ENCODE data around the gene PARP12.

Gene PARP12

DNA sequence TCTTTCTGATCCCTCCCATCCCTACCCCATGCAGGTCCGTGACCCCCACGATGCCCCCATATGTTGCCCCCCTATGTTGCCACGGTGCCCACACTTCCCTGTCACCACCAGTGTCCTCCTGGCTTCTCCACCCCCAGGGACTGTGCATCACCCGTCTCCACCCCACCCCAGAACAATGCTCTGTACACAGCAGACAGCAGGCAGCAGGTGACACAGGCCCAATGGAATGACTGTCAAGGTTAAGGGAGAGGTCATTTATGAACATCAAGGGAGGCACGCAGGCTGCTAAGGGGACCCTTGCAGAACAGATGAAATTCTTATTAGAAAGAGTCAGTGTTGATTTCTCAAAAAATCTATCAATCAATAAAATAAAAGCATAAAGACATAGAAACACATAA is 71.5 kb downstream of the PARP12 start:
- no peak for DNase-seq (ENCODE audit: low spot score)

GRCh38 chr7:139990571-139991268 is 72.0 kb downstream of the PARP12 start:
- DNase-seq (ENCODE audit: low spot score) = no peak

- DNase-seq (ENCODE audit: low spot score) = no peak
Measured at GRCh38 chr7:139990142-139990535, 72.6 kb downstream of the PARP12 start.

DNA sequence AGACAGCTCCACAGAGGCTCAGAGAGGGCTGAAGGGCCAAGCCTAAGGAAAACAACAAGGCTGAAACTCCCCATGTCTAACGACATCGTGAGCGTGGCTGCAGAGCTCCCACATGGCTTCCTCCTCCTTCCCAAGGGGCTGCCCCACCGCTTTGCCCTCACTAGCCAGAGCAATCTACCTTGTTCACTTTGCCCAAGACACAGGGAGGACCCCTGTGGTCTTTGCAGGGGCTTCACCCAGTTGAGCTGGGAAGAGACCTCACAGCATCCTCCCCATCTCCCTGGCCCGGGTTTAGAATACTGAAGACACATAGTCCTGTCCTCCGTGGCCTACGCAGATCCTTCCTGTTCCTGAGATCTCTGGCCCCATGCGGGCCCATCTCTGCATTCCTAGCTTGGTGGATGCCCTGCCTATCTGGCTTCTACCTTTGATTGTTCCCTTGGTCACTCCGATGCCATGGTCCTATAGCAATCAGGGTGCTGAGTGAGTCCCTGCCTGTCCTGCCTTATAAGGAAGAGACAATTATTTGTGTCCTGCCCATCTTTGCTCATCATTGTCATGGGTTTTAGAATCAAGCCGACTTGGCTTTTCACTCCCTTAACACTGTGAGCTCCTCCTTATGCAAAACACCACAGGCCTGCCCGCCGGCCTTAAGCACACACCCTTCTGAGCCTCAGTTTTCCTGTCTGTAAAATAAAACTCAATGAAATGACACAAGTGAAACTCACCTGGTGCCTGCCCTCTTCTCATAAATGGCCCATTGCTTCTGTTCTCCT is 73.2 kb downstream of the PARP12 start:
- no peak for DNase-seq (ENCODE audit: low spot score)

GRCh38 chr7:139987691-139988516 is 74.8 kb downstream of the PARP12 start:
- no peak for DNase-seq (ENCODE audit: low spot score)

DNA sequence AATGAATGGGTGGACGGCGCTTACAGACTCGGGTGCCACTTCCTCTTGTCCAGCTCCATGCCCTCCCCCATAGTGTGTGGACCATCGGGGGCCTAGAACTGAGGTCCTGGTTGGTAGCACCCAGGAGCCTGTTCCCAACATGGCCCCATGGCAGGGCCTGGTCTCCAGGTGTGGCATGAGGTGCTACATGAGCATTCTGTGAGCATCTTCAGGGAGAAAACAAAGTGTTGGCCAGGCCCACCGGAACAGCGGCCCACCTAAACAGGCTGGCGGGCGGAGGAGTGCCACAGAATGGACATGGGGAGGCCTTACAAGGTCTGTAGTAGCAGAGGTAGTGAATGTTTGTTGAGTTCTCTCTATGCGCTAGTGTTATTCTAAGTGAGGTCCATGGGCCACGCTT is 76.9 kb downstream of the PARP12 start:
- DNase-seq (ENCODE audit: low spot score) = no peak

GRCh38 chr7:139984642-139985539 is 77.9 kb downstream of the PARP12 start:
- DNase-seq (ENCODE audit: low spot score) = no peak

DNA sequence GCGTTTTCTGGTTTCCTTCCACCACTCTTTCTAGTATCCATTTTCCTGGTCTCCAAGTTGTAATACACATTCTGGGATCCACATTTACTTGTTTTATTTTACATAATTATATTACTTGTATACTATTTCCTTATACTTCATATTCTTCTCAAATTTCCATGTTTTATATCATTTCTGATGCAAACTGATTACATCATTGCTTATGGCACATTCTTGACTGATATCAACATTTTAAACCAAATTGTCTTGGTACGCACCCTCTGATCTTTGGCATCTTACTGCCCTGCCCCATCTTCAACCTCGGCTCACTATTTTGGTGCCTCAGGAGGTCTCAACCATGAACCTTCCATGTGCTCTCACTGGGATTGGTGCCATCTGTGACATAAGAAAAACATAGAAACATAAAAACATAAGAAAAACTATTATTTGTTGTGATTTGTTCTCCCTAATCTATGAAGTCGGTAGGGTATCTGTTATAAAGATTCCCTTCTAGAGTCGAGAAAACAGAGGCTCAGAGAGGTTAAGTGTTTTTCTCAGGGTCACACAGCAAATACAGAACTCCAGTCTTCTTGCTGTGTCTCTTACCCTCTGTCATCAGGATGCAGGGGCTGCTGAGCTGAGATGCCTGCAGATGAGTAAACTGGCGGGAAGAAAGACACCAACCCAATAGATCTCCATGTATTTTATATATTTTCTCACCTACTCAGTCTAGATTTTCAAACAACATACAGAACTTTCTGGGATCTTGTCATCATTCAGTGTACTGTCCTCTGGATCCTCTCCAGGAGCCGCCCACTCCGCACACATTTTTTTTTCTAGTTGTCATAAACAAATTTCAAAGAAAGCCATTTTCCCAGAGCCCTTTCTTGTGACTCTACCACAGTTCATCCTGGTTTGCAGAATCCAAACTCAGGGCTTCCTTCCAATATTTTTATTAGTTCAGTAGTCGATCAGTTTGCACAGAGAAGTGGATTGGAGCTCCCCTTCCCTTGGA is 79.5 kb downstream of the PARP12 start:
- no peak for DNase-seq (ENCODE audit: low spot score)

DNA sequence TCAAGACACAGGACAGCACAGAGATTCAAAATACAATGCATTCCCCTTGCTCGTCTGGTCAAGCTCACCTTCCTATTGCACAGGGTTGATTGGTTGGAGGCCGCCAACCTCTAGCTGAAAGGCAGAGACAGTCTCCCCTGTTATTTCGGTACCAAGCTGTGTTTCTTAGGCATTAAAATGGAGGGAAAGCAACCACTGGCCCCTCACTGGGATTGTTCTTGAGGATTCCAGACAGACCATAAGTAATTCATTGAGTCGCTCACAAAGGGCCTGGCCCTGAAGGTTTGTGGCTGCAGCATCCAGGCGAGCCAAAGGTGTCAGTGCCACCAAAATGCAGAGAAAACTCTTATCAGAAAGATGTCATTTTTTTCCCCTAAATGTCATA is 81.2 kb downstream of the PARP12 start:
- no peak for DNase-seq (ENCODE audit: low spot score)

DNA sequence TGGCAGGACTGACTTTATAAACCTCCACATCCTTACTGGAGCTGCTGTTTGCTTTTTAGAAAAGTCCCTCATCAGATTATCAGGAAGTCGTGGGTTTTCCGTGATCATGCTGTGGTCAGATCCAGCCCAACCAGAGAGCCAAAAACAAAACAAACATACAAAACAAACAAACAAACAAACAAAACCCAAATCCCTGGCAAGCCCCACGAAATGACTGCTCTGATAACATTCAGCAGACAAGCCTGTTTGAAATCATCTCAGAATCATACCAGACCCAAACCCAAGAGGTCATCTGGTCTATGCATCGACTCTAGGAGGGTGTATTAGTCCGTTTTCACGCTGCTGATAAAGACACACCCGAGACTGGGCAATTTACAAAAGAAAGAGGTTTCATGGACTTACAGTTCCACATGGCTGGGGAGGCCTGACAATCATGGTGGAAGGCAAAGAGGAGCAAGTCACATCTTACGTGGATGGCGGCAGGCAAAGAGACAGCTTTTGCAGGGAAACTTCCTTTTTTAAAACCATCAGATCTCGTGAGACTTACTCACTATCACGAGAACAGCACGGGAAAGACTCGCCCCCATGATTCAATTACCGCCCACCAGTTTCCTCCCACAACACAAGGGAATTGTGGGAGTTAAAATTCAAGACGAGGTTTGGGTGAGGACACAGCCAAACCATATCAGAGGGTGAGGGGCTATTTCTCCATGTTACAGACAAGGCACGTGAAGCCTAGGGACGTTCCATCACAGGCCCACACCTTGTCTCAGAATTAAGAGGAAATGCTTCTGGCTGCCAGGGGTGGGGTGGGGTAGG is 85.7 kb downstream of the PARP12 start:
- no peak for DNase-seq (ENCODE audit: low spot score)

GRCh38 chr7:139976055-139976837 is 86.5 kb downstream of the PARP12 start:
- no peak for DNase-seq (ENCODE audit: low spot score)

DNA sequence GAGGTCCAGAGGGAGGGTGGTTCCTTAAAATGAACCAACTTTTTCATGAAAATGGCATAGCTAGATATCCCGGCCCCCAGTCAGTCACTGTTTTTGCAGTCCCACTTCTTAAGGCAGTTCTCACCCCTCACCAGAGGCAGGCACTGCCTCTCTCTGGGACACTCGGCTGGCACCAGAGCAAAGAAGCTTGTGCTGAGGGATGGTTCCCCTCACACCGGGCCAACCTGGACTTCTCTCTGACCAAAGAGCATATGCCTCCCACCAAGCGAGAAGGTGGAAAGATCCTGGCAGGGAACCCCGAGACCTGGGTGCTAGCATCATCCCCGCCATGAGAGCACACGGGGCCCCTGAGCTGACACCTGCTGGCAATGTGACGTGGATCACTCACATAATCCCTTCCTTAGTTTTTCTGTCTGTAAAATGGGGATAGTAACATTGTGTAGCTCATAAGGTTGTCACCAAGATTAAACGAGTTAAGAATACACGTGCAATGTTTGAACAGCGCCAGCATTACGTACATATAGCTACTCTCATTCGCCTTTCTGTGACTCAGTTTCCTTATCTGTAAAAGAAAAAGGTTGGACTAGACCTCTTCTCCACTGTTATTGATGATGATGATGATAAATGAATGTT is 88.5 kb downstream of the PARP12 start:
- no peak for DNase-seq (ENCODE audit: low spot score)
